ENCODE measurements around the gene MACROD2. TPM values are rescaled to one million over a fixed set of nuclear protein-coding genes. Genes with fewer than 3 reads are reported as not detected.

The MACROD2 gene
- total RNA-seq, 1 experiment from 2014 or later, result 2.3 TPM

- no peak for DNase-seq (ENCODE audit: low spot score)
Measured at GRCh38 chr20:15706719-15707118, 1711.4 kb downstream of the MACROD2 start.

GRCh38 chr20:15708984-15709598, 1713.8 kb downstream of the MACROD2 start:
- DNase-seq (ENCODE audit: low spot score), result peak; percentile 9

GRCh38 chr20:15710636-15711035, 1715.3 kb downstream of the MACROD2 start:
- no peak for DNase-seq (ENCODE audit: low spot score)

- DNase-seq (ENCODE audit: low spot score), result no peak
Measured at GRCh38 chr20:15711177-15711576, 1715.9 kb downstream of the MACROD2 start.

- no peak for DNase-seq (ENCODE audit: low spot score)
Measured at GRCh38 chr20:15716256-15716655, 1720.9 kb downstream of the MACROD2 start.

GRCh38 chr20:15726416-15726815, 1731.1 kb downstream of the MACROD2 start:
- DNase-seq (ENCODE audit: low spot score), result no peak

- DNase-seq (ENCODE audit: low spot score), result no peak
Measured at GRCh38 chr20:15734052-15734451, 1738.7 kb downstream of the MACROD2 start.

GRCh38 chr20:15739035-15739434, 1743.7 kb downstream of the MACROD2 start:
- no peak for DNase-seq (ENCODE audit: low spot score)

- DNase-seq (ENCODE audit: low spot score), result no peak
Measured at GRCh38 chr20:15740046-15740775, 1744.9 kb downstream of the MACROD2 start.

- no peak for DNase-seq (ENCODE audit: low spot score)
Measured at GRCh38 chr20:15742087-15742486, 1746.8 kb downstream of the MACROD2 start.

GRCh38 chr20:15742627-15743026, 1747.3 kb downstream of the MACROD2 start:
- no peak for DNase-seq (ENCODE audit: low spot score)

- no peak for DNase-seq (ENCODE audit: low spot score)
Measured at GRCh38 chr20:15756002-15756753, 1760.9 kb downstream of the MACROD2 start.

- no peak for DNase-seq (ENCODE audit: low spot score)
Measured at GRCh38 chr20:15756754-15757115, 1761.4 kb downstream of the MACROD2 start.

GRCh38 chr20:15759594-15759993, 1764.3 kb downstream of the MACROD2 start:
- DNase-seq (ENCODE audit: low spot score), result peak; percentile 25

- no peak for DNase-seq (ENCODE audit: low spot score)
Measured at GRCh38 chr20:15760001-15760621, 1764.8 kb downstream of the MACROD2 start.

- no peak for DNase-seq (ENCODE audit: low spot score)
Measured at GRCh38 chr20:15763366-15763765, 1768.0 kb downstream of the MACROD2 start.

- DNase-seq (ENCODE audit: low spot score), result no peak
Measured at GRCh38 chr20:15767586-15767985, 1772.3 kb downstream of the MACROD2 start.

GRCh38 chr20:15767999-15768741, 1772.9 kb downstream of the MACROD2 start:
- no peak for DNase-seq (ENCODE audit: low spot score)

- DNase-seq (ENCODE audit: low spot score), result no peak
Measured at GRCh38 chr20:15772826-15773225, 1777.5 kb downstream of the MACROD2 start.

- no peak for DNase-seq (ENCODE audit: low spot score)
Measured at GRCh38 chr20:15774926-15775325, 1779.6 kb downstream of the MACROD2 start.

- no peak for DNase-seq (ENCODE audit: low spot score)
Measured at GRCh38 chr20:15776770-15777466, 1781.6 kb downstream of the MACROD2 start.

Measured in HT-29 (cell line).